ENCODE measurements around the gene HEG1.

DNA sequence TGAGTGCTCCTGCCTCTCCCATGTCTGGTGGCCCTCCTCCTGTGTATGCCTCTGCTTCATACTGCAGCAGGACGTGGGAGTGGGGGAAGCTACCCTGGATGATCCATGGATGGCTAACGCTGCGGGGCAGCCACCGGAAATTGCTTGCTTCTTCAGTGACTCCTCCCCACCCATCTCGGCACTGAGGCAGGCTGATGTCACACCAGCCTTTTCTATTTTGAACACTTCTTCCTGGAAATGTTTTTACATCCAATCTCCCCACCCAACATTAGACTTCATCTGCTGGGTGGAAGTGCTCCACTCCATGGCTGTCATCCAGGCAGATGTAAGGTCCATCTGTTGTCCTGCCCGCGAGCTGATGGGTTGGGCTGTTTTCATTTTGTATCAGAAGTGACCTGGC, 62.3 kb downstream of the HEG1 start:
- no peak for TF ChIP-seq EZH2 (optimal IDR thresholded peaks at IDR 0.05; ENCODE audit: low read depth, low read length)
- TF ChIP-seq, protein P1, sequence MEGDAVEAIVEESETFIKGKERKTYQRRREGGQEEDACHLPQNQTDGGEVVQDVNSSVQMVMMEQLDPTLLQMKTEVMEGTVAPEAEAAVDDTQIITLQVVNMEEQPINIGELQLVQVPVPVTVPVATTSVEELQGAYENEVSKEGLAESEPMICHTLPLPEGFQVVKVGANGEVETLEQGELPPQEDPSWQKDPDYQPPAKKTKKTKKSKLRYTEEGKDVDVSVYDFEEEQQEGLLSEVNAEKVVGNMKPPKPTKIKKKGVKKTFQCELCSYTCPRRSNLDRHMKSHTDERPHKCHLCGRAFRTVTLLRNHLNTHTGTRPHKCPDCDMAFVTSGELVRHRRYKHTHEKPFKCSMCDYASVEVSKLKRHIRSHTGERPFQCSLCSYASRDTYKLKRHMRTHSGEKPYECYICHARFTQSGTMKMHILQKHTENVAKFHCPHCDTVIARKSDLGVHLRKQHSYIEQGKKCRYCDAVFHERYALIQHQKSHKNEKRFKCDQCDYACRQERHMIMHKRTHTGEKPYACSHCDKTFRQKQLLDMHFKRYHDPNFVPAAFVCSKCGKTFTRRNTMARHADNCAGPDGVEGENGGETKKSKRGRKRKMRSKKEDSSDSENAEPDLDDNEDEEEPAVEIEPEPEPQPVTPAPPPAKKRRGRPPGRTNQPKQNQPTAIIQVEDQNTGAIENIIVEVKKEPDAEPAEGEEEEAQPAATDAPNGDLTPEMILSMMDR (IDR thresholded peaks at IDR 0.05; ENCODE audit: low read length), result no peak
